HFFc6 (cell line): ENCODE measurements around the gene OR2F2. TPM values are rescaled to one million over a fixed set of nuclear protein-coding genes. Genes with fewer than 3 reads are reported as not detected.

Experiments used
- DNase-seq: peaks from one replicate; pipeline ENCODE4 v3.0.0-alpha.2; 2018
- H3K27ac Mint-ChIP-seq: 2 replicates; pipeline ENCODE4 v1.8.0; 2020; ENCODE audit warnings: mild to moderate bottlenecking, mixed read lengths
- H3K27me3 Mint-ChIP-seq: 2 replicates; pipeline ENCODE4 v1.8.0; 2021; ENCODE audit warnings: mild to moderate bottlenecking, moderate library complexity, mixed read lengths; ENCODE audit not compliant: insufficient read depth
- H3K36me3 Mint-ChIP-seq: 2 replicates; pipeline ENCODE4 v1.8.0; 2021; ENCODE audit warnings: low read depth, mixed read lengths
- H3K4me1 Mint-ChIP-seq: 2 replicates; pipeline ENCODE4 v1.8.0; 2020; ENCODE audit warnings: low read depth, mixed read lengths
- H3K4me3 Mint-ChIP-seq: 2 replicates; pipeline ENCODE4 v1.8.0; 2020; ENCODE audit warnings: mild to moderate bottlenecking, moderate library complexity, mixed read lengths
- H3K9me3 Mint-ChIP-seq: 2 replicates; pipeline ENCODE4 v1.8.0; 2020; ENCODE audit warnings: mild to moderate bottlenecking, mixed read lengths
- total RNA-seq, 6 experiments: library from RNA; stranded (reverse); fragmentation: NEBNext Ultra II Directional; extraction: Animal tissue kit (Norgen Biotek cat#: 25700); gene quantifications; 2 replicates in 1 of 6; 3 replicates in 5 of 6; pipeline ENCODE4 v1.2.3, GENCODE V29; 2021
- TF ChIP-seq, protein P1 (sequence below): fragments of 200-600 bp; sonication (generic); IDR thresholded peaks from 2 replicates; pipeline ENCODE4 v1.5.0; 2021; ENCODE audit warnings: antibody characterized with exemption, mild to moderate bottlenecking

The OR2F2 gene
- total RNA-seq, 6 experiments from 2014 or later: not detected

DNA sequence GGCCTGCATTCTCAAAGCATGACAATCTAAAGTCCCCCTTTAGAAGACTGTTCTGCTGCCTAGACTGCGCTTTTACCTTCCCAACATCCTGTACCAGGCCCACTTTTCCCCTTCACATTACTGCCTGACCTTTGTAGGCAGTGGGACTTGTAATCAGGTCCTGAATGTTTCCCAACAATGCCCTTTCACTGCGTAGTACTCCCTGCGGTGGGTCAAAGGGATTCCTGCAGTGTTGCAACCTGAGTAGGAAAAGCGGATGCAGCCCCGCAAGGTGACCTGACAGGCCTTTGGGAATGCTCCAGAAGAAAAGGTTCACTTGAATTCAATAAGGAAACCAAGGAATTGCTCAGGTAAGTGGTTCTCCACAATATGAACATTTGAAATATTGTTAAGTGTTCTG is 28.1 kb upstream of the OR2F2 start:
- TF ChIP-seq, protein P1, sequence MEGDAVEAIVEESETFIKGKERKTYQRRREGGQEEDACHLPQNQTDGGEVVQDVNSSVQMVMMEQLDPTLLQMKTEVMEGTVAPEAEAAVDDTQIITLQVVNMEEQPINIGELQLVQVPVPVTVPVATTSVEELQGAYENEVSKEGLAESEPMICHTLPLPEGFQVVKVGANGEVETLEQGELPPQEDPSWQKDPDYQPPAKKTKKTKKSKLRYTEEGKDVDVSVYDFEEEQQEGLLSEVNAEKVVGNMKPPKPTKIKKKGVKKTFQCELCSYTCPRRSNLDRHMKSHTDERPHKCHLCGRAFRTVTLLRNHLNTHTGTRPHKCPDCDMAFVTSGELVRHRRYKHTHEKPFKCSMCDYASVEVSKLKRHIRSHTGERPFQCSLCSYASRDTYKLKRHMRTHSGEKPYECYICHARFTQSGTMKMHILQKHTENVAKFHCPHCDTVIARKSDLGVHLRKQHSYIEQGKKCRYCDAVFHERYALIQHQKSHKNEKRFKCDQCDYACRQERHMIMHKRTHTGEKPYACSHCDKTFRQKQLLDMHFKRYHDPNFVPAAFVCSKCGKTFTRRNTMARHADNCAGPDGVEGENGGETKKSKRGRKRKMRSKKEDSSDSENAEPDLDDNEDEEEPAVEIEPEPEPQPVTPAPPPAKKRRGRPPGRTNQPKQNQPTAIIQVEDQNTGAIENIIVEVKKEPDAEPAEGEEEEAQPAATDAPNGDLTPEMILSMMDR: no peak
- no peak overlapping the region for H3K4me3 Mint-ChIP-seq
- H3K36me3 Mint-ChIP-seq: no peaks in the 10 kb centered on the region
- H3K27ac Mint-ChIP-seq: no peak overlapping the region
- no peaks in the 10 kb centered on the region; the same call in 1 of the 2 replicates for H3K27me3 Mint-ChIP-seq
- DNase-seq: no peak
- H3K4me1 Mint-ChIP-seq: peaks cover 26% of the 10 kb centered on the region
- H3K9me3 Mint-ChIP-seq: no peaks in the 10 kb centered on the region

DNA sequence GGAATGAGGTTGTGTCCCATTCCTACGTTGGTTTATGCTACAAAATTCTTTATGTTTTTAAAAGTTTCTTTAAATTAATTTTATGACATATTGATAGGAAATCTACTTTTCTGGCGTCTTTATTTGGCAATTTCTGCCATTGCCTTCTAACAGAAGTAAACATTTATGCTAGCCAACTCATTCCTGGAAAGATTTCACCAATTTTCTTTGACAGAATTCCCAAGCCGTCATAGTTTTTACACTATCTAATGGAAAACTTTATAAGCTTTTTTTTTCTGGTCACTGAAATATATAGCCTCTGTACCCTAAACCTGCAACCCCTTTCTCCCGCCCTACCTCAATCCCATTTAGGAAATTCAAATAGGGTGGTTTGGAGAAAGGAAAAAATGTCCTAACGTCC is 26.9 kb upstream of the OR2F2 start:
- Mint-ChIP-seq H3K36me3 (no peaks in the 10 kb centered on the region), H3K27ac (no peak overlapping the region), H3K4me1 (peaks cover 21% of the 10 kb centered on the region), H3K4me3 (no peak overlapping the region), H3K27me3 (no peaks in the 10 kb centered on the region; the same call in 1 of the 2 replicates), H3K9me3 (no peaks in the 10 kb centered on the region)
- DNase-seq: no peak
- TF ChIP-seq, protein P1: no peak

DNA sequence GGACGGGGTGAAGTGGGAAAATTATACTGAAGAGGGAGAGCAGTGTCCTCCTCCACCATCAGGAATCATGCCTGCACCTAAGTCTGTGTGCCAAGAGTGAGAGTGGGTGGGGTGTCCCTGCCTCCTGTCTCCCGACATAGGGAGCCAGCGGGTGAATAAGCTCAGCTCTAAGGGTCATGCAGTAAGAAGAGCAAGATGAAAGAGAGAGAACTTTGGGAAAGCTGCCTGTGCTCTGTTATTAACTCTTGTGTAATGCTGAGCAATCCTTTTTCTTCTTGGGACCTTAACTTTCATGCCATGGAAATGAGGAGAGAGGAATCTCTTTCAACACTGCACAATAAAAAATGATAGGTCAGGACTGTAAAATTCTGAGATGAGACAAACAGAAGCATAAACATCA is 25.2 kb upstream of the OR2F2 start:
- Mint-ChIP-seq H3K4me1 (peaks cover 21% of the 10 kb centered on the region), H3K27ac (no peak overlapping the region), H3K4me3 (no peak overlapping the region), H3K9me3 (no peaks in the 10 kb centered on the region), H3K36me3 (no peaks in the 10 kb centered on the region), H3K27me3 (no peaks in the 10 kb centered on the region; the same call in 1 of the 2 replicates)
- TF ChIP-seq, protein P1: no peak
- no peak for DNase-seq

DNA sequence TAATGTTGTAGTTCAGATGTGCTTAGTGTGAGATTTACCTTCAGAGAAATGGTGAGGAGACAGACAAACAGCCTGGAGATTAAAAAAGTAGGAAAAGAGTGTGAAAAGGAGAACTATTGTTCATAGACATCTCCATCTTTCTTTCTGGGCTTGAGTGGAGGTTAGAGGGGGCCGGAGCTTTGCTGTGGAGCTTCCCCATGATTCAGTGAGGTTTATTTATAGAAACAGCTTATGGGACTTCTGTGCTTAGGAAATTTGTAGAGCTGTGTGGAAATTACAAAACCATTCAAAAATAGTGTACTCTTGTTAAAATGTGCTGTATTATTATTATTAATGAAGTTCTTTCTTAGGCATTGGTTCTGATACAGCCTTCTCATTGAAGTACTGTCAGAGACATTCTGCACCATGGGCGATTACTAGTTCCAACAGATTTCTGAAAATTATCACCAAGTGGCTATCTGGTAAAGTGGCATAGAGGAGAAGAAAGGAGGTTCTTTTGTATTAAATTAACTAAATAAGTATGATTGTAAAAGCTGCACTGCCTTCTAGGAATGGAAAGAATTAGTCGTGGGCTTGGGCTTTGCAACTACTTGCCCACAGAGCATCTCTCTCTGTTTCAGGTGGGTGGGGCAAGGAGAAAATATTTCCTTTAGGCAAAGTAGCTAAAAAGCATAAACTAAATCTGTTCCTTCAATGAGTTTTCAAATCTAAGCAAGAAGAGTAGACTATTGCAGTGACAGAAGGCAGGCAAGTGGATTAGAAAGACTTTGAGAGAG is 24.4 kb upstream of the OR2F2 start:
- TF ChIP-seq, protein P1: no peak
- no peak overlapping the region for H3K27ac Mint-ChIP-seq
- DNase-seq: no peak
- H3K9me3 Mint-ChIP-seq: no peaks in the 10 kb centered on the region
- no peaks in the 10 kb centered on the region; the same call in 1 of the 2 replicates for H3K27me3 Mint-ChIP-seq
- H3K4me1 Mint-ChIP-seq: peaks cover 14% of the 10 kb centered on the region; the same call in 1 of the 2 replicates
- no peaks in the 10 kb centered on the region for H3K36me3 Mint-ChIP-seq
- no peak overlapping the region for H3K4me3 Mint-ChIP-seq

DNA sequence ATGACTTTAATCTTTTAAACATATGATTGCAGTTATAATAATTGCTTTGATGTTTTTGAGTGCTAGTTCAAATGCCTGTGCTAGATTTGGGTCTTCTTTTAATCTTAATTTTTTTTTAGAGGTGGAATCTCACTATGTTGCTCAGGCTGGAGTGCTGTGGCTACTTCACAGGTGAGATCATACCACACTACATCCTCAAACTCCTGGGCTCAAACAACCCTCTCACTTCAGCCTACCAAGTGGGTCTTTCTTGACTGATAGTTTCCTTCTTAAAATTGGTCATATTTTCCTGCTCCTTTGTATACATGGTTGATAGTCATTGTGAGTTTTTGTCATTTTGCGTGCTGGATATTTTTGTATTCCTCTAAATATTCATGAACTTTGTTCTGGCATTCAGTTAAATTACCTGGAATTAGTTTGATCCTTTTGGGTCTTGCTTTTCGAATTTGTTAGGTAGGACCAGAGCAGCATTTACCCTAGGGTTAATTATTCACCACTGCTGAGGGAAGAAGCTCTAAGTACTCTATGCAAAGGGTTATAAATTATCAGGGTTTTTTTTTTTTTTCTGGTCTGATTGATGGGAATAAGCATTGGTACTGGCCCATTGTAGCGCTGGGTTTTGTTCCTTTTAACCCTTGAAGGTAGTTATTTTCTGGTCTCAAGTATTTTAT is 21.0 kb upstream of the OR2F2 start:
- no peak overlapping the region for H3K27ac Mint-ChIP-seq
- H3K9me3 Mint-ChIP-seq: no peaks in the 10 kb centered on the region
- TF ChIP-seq, protein P1: no peak
- H3K4me3 Mint-ChIP-seq: no peak overlapping the region
- H3K27me3 Mint-ChIP-seq: no peaks in the 10 kb centered on the region; the same call in none of the 2 replicates
- peaks cover 14% of the 10 kb centered on the region; the same call in 1 of the 2 replicates for H3K4me1 Mint-ChIP-seq
- no peaks in the 10 kb centered on the region for H3K36me3 Mint-ChIP-seq
- no peak for DNase-seq
